ENCODE results near the gene OR10D3.

- TF ChIP-seq CTCF (IDR thresholded peaks at IDR 0.05) (no peak), POLR2A (IDR thresholded peaks at IDR 0.05) (no peak), EP300 (IDR thresholded peaks at IDR 0.05) (no peak)
Observed at GRCh38 chr11:124202951-124203350, 19.8 kb downstream of the OR10D3 start.

Data from tibial nerve (tissue), 4 donors.